K562 (cell line): ENCODE data around the gene RSPH3.

Source experiments
- BHLHE40 ChIP-seq: IDR thresholded peaks from 2 replicates; pipeline ENCODE4 v1.6.1; 2011; ENCODE audit warnings: low read length, improper control_type of control experiment
- LCOR ChIP-seq: sonication (generic); formaldehyde crosslinking; IDR thresholded peaks from 2 replicates; pipeline ENCODE4 v1.8.0; 2022; ENCODE audit warnings: mild to moderate bottlenecking, missing genetic modification reagents
- TF ChIP-seq, protein P1 (sequence below): sonication (generic); formaldehyde crosslinking; IDR thresholded peaks from 2 replicates; pipeline ENCODE4 v1.8.0; 2022; ENCODE audit warnings: mild to moderate bottlenecking, missing genetic modification reagents

DNA sequence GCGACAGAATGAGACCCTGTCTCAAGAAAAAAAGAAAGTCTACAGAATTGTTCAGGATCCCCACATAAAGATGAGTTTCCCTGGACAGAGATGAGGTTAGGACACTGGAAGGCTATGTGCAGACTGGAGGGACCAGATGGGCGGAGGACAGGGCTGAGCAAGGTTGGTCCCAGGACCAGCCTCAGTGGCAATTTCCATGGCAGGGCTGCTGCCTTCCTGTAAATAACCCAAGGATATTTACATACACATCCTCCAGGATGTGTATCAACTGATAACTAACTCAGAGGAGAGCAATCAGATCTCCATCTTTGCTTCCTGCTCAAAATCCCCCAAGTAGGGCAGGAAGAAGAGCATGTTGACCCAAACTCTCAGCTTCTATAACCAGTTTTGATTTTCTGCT is 58.8 kb downstream of the RSPH3 start:
- TF ChIP-seq BHLHE40 (no peak), LCOR (CRISPR knock-in tag) (no peak)
- TF ChIP-seq, protein P1, sequence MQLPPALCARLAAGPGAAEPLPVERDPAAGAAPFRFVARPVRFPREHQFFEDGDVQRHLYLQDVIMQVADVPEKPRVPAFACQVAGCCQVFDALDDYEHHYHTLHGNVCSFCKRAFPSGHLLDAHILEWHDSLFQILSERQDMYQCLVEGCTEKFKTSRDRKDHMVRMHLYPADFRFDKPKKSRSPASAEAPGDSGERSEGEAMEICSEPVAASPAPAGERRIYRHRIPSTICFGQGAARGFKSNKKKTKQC (CRISPR knock-in tag): no peak
